ENCODE results near the gene ID1.
"Not testable (repeated sequence)": the region's sequence is repeated elsewhere in the genome, so short reads cannot be mapped to it uniquely, and the experiment has no call there.

The ID1 gene

DNA sequence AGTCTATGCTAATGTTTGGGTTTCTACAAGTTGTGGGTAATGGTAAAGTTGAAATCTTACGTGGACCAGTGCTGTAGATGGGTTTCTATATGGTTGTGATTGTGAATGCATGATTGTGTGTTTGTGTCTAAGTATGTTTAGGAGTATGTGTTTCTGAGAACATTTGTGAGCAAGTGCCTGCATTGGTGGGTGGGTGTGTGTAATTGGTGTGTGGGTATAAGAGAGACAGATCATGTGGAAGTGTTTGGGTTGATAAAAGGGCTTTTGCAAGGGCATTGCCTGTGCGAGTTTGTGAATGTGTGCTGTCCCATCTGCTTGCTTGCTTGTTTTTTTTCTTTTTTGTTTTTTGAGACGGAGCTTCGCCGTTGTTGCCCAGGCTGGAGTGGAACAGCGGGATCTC lies 25.8 kb upstream of the ID1 start:
- no peak for DNase-seq (ENCODE audit: low spot score in 2 of 2)
- in situ Hi-C loops (cut with MboI; ENCODE audit: low sequenced_read_pairs) = no loop called here
- Histone ChIP-seq H3K27me3 (ENCODE audit: low read depth) (no peaks in the 10 kb centered on the region), H3K9me3 (no peaks in the 10 kb centered on the region), H3K4me1 (peaks cover 1% of the 10 kb centered on the region), H3K4me3 (no peak overlapping the region), H3K36me3 (replicated peaks) (no peaks in the 10 kb centered on the region)

DNA sequence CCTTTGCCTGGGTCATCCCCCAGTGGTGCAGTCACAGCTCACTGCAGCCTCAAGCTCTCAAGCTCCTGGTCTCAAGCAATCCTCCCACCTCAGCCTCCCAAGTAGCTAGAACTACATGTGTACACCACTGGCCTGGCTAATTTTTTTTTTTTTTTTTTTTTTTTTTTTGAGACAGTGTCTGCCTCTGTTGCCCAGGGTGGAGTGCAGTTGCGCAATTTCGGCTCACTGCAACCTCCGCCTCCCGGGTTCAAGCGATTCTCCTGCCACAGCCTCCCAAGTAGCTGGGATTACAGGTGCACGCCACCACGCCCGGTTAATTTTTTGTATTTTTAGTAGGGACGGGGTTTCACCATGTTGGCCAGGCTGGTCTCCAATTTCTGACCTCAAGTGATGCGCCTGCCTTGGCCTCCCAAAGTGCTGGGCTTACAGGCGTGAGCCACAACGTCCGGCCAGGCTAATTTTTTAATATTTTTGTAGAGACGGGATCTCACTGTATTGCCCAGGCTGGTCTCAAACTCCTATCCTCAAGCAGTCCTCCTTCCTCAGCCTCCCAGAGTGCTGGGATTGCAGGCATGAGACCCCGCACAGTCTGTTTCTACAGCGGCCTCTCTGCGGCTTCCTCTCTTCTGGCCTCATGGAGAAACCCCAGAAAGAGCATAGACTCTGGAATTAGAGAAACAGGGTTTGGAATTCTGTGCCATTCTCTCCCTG lies 25.0 kb upstream of the ID1 start:
- H3K4me1 ChIP-seq; in situ Hi-C loops (cut with MboI; ENCODE audit: low sequenced_read_pairs): not testable (repeated sequence)

DNA sequence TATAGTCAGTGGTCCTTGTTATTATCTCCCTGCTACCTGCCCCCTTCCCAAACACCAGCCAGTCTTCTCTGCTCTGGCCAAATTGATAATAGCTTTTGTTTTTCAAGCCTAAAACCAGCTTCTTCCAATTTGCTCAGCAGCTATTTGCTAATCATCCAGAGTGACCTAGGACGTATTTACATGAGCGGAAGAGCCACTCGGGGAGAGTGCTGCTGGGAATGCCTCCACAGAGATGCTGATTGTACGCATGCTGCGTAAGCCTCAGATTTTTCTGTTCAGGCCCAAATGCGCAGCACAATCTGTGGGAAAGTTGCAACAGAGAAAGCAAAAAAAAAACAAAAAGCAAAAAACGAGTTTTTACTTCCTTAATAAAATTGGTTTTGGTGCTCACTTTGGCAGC lies 24.4 kb upstream of the ID1 start:
- DNase-seq (ENCODE audit: low spot score in 2 of 2) = no peak
- Histone ChIP-seq H3K9me3 (no peaks in the 10 kb centered on the region), H3K36me3 (replicated peaks) (no peaks in the 10 kb centered on the region), H3K4me3 (no peak overlapping the region), H3K27me3 (ENCODE audit: low read depth) (no peaks in the 10 kb centered on the region), H3K4me1 (peaks cover 8% of the 10 kb centered on the region)
- in situ Hi-C loops (cut with MboI; ENCODE audit: low sequenced_read_pairs) = no loop called here

More for the DNA sequence above, 25.0 kb upstream of the ID1 start:
- not testable (repeated sequence) for H3K9me3 ChIP-seq; H3K36me3 ChIP-seq (replicated peaks); H3K4me3 ChIP-seq; H3K27me3 ChIP-seq (ENCODE audit: low read depth); DNase-seq (ENCODE audit: low spot score in 2 of 2)

DNA sequence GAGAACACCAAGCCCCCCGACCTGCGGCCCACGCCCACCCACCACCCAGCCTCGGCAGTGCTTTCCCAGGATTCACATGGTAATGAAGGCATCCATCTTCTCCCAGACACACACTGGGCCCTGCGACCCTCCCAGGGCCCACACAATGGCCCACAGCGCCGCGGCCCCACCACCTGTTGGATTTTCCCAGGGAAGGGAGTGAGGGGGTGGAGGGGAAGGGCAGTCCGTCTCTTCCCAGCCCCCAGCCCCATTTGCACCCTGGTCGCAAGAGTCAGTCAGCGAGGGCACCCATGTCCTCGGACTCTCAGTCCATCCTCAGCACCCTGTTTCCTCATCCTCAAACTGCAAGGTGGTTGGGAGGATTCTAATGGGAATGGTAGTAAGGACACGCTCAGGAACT lies 23.7 kb upstream of the ID1 start:
- no peak for DNase-seq (ENCODE audit: low spot score in 2 of 2)
- no peaks in the 10 kb centered on the region for H3K36me3 ChIP-seq (replicated peaks)
- no peaks in the 10 kb centered on the region for H3K9me3 ChIP-seq
- in situ Hi-C loops (cut with MboI; ENCODE audit: low sequenced_read_pairs) = no loop called here
- peaks cover 12% of the 10 kb centered on the region for H3K4me1 ChIP-seq
- no peaks in the 10 kb centered on the region for H3K27me3 ChIP-seq (ENCODE audit: low read depth)
- H3K4me3 ChIP-seq = no peak overlapping the region

DNA sequence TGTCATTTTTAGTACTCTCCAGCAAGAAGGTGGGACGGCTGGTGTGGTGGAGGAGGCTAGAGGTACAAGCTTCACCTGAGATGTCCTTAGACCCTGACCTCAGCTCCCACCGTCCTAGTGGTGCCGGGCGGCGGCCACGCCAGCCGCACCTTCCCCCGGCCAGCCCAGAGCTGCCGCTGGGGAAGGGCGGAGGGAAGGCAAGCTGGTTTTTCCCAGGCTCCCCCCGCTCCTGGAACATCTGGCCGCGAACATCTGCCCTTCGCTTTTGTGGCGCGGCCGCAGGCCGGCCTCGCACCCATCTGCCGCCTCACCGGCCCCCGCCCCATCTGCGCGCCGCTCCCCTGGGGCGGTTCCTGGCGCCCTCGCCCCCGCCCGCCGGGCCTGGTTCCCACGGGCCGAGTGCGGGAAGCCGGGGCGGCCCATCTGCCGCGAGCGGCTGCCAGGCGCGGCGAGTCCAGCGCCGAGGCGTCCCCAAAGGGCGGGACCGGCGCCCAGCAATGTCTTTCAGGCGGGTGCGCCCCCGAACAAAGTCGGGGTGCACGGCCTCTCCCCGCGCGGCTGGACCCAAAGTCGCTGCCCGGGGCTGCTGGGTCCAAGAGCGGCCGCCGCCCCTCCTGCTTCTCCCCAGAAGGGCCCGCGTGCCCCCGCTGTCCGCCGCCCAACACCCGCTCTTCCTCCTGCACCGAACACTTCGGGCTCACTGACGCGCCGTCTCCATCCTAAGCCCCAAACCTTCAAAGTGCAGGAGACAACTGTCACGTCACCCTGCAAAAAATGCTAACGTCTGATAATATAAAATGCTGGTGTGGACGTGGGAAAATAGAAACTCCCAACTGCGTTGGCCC lies 17.3 kb upstream of the ID1 start:
- in situ Hi-C loops (cut with MboI; ENCODE audit: low sequenced_read_pairs) = no loop called here
- DNase-seq (ENCODE audit: low spot score in 2 of 2) = no peak
- peaks cover 32% of the 10 kb centered on the region for H3K4me1 ChIP-seq
- H3K36me3 ChIP-seq (replicated peaks) = no peaks in the 10 kb centered on the region
- no peak overlapping the region for H3K4me3 ChIP-seq
- H3K9me3 ChIP-seq = no peaks in the 10 kb centered on the region
- no peaks in the 10 kb centered on the region for H3K27me3 ChIP-seq (ENCODE audit: low read depth)

DNA sequence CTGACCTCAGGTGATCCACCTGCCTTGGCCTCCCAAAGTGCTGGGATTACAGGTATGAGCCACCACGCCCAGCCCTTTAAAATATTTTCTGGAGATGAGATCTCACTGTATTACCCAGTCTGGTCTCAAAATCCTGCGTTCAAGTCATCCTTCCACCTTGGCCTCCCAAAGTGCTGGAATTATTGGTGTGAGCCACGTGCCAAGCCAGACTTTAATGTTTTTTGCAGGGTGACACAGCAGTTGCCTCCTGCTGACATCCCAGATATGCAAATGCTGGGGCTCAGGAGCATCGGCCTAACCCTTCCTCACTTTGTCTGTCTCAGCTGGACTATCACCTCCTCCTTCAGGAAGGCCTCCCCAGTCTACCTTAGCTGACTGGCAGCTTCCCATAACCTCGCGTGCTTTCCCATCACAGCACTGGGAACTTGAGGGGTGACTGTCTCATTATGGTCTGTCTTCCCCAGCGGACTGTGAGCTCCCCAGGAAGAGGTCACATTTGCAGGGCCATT lies 14.3 kb upstream of the ID1 start:
- Histone ChIP-seq H3K27me3 (ENCODE audit: low read depth) (no peaks in the 10 kb centered on the region), H3K36me3 (replicated peaks) (no peaks in the 10 kb centered on the region), H3K4me3 (no peak overlapping the region), H3K4me1 (peaks cover 35% of the 10 kb centered on the region), H3K9me3 (no peaks in the 10 kb centered on the region)
- in situ Hi-C loops (cut with MboI; ENCODE audit: low sequenced_read_pairs) = no loop called here
- no peak for DNase-seq (ENCODE audit: low spot score in 2 of 2)

DNA sequence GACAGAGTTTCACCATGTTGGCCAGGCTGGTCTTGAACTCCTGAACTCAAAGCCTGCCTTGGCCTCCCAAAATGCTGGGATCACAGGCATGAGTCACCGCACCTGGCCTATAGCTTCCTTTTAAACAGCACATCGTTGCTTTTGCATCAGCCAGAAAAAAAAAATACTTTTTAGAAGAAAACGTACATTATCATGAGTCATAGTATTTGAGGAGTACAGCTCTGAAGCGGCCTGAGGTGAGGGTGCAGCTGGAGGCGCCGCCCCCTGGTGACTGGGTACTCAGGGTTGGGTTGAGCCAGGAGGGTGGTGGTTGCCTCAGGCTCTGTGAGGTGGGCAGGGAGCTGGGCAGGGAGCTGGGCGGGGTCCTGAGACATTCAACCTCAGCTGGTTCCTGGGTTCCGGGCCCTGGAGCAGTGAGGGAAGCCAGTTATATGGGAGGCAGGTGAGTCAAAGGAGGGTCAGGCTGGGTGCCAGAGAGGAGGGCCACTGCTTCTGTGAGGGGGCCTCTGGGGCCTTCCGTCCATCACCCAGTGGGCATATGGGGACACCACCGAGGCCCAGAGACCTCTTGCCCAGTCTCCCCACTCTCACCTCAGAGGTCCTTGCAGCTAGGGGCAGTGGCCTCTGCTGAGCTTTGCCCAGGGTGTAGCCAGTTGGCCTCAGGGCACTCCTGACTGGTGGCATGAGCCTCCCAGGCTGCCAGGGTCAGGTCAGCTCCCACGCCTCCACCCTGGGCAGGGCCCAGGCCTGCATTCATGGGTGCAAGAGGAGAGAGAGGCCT lies 11.7 kb upstream of the ID1 start:
- peaks cover 40% of the 10 kb centered on the region for H3K4me1 ChIP-seq
- in situ Hi-C loops (cut with MboI; ENCODE audit: low sequenced_read_pairs) = no loop called here

DNA sequence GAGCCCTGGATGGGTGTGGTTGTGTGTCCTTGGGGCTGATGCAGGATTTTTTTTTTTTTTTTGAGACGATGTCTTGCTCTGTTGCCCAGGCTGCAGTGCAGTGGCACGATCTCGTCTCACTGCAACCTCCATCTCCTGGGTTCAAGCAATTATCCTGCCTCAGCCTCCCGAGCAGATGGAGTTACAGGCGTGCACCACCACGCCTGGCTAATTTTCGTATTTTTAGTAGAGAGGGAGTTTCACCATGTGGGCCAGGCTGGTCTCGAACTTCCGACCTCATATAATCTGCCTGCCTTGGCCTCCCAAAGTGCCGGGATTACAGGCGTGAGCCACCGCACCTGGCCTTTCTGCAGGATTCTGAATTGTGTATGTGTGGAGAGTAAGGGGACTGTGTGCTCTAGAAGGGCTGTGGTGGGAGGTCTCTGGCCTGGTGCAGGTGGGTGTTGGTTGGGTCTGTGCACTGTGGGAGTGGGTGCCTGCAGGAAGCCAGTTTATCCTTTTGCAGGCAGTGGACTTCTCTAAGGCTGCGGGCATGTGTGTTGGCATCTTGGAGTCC lies 11.0 kb upstream of the ID1 start:
- Histone ChIP-seq H3K4me1 (peaks cover 33% of the 10 kb centered on the region), H3K27me3 (ENCODE audit: low read depth) (no peaks in the 10 kb centered on the region), H3K4me3 (no peak overlapping the region), H3K9me3 (no peaks in the 10 kb centered on the region), H3K36me3 (replicated peaks) (no peaks in the 10 kb centered on the region)
- DNase-seq (ENCODE audit: low spot score in 2 of 2) = no peak
- in situ Hi-C loops (cut with MboI; ENCODE audit: low sequenced_read_pairs) = no loop called here

More for the DNA sequence above, 11.7 kb upstream of the ID1 start:
- DNase-seq (ENCODE audit: low spot score in 2 of 2) = no peak
- Histone ChIP-seq H3K4me3 (no peak overlapping the region), H3K9me3 (no peaks in the 10 kb centered on the region), H3K36me3 (replicated peaks) (no peaks in the 10 kb centered on the region), H3K27me3 (ENCODE audit: low read depth) (no peaks in the 10 kb centered on the region)

DNA sequence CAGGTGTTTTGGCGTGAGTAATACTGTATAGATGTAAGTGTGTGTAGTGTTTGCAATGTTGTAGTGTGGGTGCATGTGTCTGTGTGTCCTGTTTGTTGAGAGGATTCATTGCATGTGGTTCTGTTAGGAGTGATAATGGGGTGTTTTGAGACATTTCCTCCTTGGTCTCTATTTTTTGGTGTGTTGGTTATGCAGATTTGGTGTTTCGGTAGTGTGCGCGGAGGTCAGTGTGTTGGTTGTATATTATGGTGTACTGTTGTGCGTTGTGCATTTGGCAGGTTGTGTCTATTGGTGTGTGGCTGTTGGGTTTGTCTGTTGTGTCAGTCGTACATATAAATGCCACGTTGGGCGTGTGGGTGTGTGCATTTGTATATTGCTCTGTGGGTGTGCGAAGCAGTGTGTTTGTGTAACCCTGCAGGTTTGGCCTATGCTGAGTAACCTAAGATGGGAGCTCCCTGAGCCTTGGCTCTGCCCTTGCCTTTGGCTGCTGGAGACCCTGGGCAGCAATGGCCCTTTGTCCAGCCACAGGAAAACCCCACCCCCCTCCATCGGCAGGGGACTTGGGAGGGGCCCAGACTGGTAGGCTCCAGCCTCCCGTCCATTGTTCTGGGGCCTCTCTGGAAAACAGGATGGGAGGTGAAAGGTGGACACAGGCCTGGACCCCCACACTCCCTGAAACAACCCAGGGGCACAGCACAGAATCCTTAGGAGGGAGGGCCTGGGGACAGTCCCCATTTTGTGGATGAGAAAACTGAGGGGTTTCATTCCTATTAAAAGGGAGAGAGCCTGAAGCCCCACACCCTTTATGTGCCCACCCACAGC lies 10.3 kb upstream of the ID1 start:
- peak in 1 of 2 experiments; percentile 73 for DNase-seq (ENCODE audit: low spot score in 2 of 2)
- no peak overlapping the region for H3K4me3 ChIP-seq
- H3K36me3 ChIP-seq (replicated peaks) = no peaks in the 10 kb centered on the region
- H3K27me3 ChIP-seq (ENCODE audit: low read depth) = no peaks in the 10 kb centered on the region
- in situ Hi-C loops (cut with MboI; ENCODE audit: low sequenced_read_pairs) = no loop called here
- H3K4me1 ChIP-seq = peaks cover 33% of the 10 kb centered on the region
- no peaks in the 10 kb centered on the region for H3K9me3 ChIP-seq

DNA sequence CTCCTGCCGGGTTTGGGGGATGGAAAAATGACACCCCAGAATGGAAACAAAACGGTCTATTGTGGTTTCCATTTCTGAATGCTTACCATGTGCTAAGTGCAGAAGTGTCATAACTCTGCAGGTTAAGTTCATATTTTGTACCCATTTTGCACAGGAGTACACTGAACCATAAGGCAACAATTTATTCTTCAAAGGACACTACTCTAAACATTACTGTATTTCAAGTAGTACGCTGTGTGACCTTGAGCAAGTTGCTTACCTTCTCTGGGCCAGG lies 9.8 kb upstream of the ID1 start:
- in situ Hi-C loops (cut with MboI; ENCODE audit: low sequenced_read_pairs) = no loop called here
- H3K9me3 ChIP-seq = no peaks in the 10 kb centered on the region
- no peaks in the 10 kb centered on the region for H3K36me3 ChIP-seq (replicated peaks)
- no peaks in the 10 kb centered on the region for H3K27me3 ChIP-seq (ENCODE audit: low read depth)
- no peak overlapping the region for H3K4me3 ChIP-seq
- peaks cover 33% of the 10 kb centered on the region for H3K4me1 ChIP-seq
- DNase-seq (ENCODE audit: low spot score in 2 of 2) = no peak

DNA sequence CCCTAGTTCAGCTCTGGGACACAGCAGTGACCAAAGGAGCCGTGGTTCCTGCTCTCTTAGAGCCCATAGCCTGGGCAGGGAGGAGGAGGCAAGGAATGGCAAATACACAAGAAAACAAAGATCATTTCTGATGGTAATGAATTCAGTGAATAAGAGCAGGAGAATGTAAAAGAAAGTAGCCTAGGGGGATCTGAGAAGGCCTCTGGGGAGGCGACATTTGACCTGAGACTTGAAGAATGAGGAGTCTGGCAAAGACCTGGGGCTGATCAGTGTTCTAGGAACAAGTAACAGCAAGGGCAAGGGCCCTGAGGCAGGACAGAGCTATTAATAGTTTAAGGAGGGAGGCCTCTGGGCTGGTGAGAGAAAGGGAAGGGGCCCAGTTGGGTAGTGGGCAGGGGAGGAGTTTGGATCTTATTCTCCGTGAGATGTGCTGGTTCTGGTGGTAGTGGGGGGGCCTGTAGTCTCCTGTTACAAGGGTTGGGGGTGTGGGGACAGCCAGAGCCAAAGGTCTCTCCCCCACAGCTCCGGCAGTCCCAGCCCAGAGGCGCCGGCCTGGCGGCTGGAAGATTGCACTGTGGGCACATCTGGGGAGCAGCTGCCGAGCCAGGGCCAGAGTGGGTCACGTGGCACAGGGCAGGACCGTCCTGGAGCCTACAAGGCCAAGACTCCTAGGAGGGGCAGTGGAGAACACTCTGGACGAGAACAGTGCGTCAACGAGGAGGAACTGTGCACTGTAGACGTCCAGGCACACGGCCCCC lies 9.3 kb upstream of the ID1 start:
- Histone ChIP-seq H3K4me3 (no peak overlapping the region), H3K36me3 (replicated peaks) (no peaks in the 10 kb centered on the region), H3K27me3 (ENCODE audit: low read depth) (no peaks in the 10 kb centered on the region), H3K9me3 (no peaks in the 10 kb centered on the region), H3K4me1 (peaks cover 33% of the 10 kb centered on the region)
- DNase-seq (ENCODE audit: low spot score in 2 of 2) = peak; percentile 97
- in situ Hi-C loops (cut with MboI; ENCODE audit: low sequenced_read_pairs) = no loop called here

DNA sequence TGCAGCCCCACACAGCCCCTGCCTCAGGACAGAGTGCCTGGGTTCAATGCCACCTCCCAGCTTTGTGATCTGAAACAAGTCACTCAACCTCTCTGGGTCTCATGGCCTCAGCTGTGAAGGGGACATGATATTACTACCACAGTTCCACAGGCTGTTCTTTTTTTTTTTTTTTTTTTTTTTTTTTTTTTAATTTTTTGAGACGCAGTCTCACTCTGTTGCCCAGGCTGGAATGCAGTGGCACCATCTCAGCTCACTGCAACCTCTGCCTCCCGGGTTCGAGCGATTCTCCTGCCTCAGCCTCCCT lies 8.7 kb upstream of the ID1 start:
- H3K27me3 ChIP-seq (ENCODE audit: low read depth); H3K36me3 ChIP-seq (replicated peaks); DNase-seq (ENCODE audit: low spot score in 2 of 2); in situ Hi-C loops (cut with MboI; ENCODE audit: low sequenced_read_pairs); H3K9me3 ChIP-seq; H3K4me3 ChIP-seq: not testable (repeated sequence)
- peaks cover 27% of the 10 kb centered on the region for H3K4me1 ChIP-seq
